ENCODE results near the gene OR10P1.

GRCh38 chr12:55631056-55631455, 5.6 kb upstream of the OR10P1 start:
- TF ChIP-seq CTCF (IDR thresholded peaks at IDR 0.05; ENCODE audit: insufficient read depth, low read depth, low read length) (no peak), EZH2 (IDR thresholded peaks at IDR 0.05; ENCODE audit: insufficient read depth, low read length) (no peak)
